Hepatocyte (in vitro differentiated cells): ENCODE data around the gene ICAM1.

Source experiments
- CTCF ChIP-seq: fragments of 200-600 bp; sonication (generic); IDR thresholded peaks from 2 replicates; pipeline ENCODE4 v1.5.1; 2016; ENCODE audit warnings: antibody characterized with exemption, mild to moderate bottlenecking; ENCODE audit not compliant: poor library complexity
- EZH2 ChIP-seq: fragments of 200-600 bp; sonication (generic); IDR thresholded peaks from 2 replicates; pipeline ENCODE4 v1.6.1; 2016; ENCODE audit warnings: antibody characterized with exemption, mild to moderate bottlenecking, borderline replicate concordance

- TF ChIP-seq CTCF (no peak), EZH2 (no peak)
Observed at GRCh38 chr19:10238172-10238783, 32.6 kb upstream of the ICAM1 start.
